Adrenal gland (tissue), 5 donors: ENCODE measurements around the gene NKAIN2.

Experiments
- CTCF ChIP-seq, 6 experiments: fragments of 450-650 bp in 4 of 6; fragments of 200-600 bp in 2 of 6; sonication (generic) in 1 of 6; IDR thresholded peaks; 1 replicate in 5 of 6; 2 replicates in 1 of 6; pipeline versions ENCODE4 v1.5.1 to v1.8.0; 2016 to 2021; ENCODE audit warnings: antibody characterized with exemption in 6 of 6, mild to moderate bottlenecking in 2 of 6, moderate library complexity in 1 of 6
- POLR2A ChIP-seq, 2 donors: fragments of 450-650 bp; IDR thresholded peaks; one replicate each; pipeline ENCODE4 v1.6.1; 2017; ENCODE audit warnings: antibody characterized with exemption in 2 of 2, mild to moderate bottlenecking in 2 of 2, moderate library complexity in 1 of 2
- donor health status: DM: no; HTN: no; CAD: no.

GRCh38 chr6:124822204-124822613 lies 1018.5 kb downstream of the NKAIN2 start:
- TF ChIP-seq CTCF (IDR thresholded peaks at IDR 0.05) (no peak), POLR2A (IDR thresholded peaks at IDR 0.05) (no peak)
